Keratinocyte (primary cell): ENCODE data around the gene STAG1.

ENCODE experiments used
- EZH2 ChIP-seq: IDR thresholded peaks from one replicate; pipeline ENCODE4 v1.6.1; 2012; ENCODE audit warnings: inconsistent platforms, mild to moderate bottlenecking, low read length, moderate library complexity
- TF ChIP-seq, protein P1 (sequence below), 3 experiments: IDR thresholded peaks in 1 of 3; conservative IDR thresholded peaks in 1 of 3; optimal IDR thresholded peaks in 1 of 3; 2 replicates in 2 of 3; 3 replicates in 1 of 3; pipeline versions ENCODE3 to v1.5.1; 2011; ENCODE audit warnings: low read length in 3 of 3, mild to moderate bottlenecking in 3 of 3, moderate library complexity in 2 of 3, control low read depth in 1 of 3, inconsistent platforms in 1 of 3; ENCODE audit not compliant: insufficient read depth in 2 of 3; ENCODE audit errors: extremely low read depth in 1 of 3

DNA sequence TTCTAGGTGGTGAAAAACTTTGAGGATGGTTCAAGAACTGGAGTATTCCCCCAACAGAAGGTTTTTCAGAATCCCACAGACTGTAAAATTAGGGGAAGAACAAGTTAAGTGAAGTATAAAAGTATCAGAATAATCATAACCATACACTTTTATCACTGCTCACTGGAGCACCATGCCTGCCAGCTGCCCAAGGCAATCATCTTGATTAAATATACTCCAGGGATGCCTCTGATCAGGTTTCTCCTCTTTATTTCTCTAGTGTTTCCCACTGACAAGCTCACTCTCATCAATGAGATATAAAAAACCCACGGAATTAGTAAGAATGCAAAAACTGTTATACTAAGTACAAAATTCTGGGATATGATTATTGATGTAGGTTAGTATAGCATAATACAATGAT lies 108.0 kb downstream of the STAG1 start:
- TF ChIP-seq, protein P1, sequence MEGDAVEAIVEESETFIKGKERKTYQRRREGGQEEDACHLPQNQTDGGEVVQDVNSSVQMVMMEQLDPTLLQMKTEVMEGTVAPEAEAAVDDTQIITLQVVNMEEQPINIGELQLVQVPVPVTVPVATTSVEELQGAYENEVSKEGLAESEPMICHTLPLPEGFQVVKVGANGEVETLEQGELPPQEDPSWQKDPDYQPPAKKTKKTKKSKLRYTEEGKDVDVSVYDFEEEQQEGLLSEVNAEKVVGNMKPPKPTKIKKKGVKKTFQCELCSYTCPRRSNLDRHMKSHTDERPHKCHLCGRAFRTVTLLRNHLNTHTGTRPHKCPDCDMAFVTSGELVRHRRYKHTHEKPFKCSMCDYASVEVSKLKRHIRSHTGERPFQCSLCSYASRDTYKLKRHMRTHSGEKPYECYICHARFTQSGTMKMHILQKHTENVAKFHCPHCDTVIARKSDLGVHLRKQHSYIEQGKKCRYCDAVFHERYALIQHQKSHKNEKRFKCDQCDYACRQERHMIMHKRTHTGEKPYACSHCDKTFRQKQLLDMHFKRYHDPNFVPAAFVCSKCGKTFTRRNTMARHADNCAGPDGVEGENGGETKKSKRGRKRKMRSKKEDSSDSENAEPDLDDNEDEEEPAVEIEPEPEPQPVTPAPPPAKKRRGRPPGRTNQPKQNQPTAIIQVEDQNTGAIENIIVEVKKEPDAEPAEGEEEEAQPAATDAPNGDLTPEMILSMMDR (optimal IDR thresholded peaks at IDR 0.05 in 1 of 3, IDR thresholded peaks at IDR 0.05 in 1 of 3, conservative IDR thresholded peaks at IDR 0.05 in 1 of 3; ENCODE audit: extremely low read depth in 1 of 3, insufficient read depth in 2 of 3, low read length in 3 of 3), result no peak
- TF ChIP-seq EZH2, result no peak
